DOHH2 (cell line): ENCODE data around the gene CYLD.

Experiments
- H3F3A ChIP-seq: fragments of 200-600 bp; sonication (generic), shearing (Covaris generic); 2 replicates; pipeline ENCODE4 v1.6.0; 2016; ENCODE audit warnings: antibody characterized with exemption, mild to moderate bottlenecking; ENCODE audit not compliant: control insufficient read depth, insufficient read depth
- H3K27ac ChIP-seq: fragments of 200-600 bp; sonication (generic); 2 replicates; pipeline ENCODE4 v1.5.1; 2014; ENCODE audit warnings: low read depth, mild to moderate bottlenecking, low read length, moderate library complexity
- H3K27me3 ChIP-seq: fragments of 200-600 bp; sonication (generic); 2 replicates; pipeline ENCODE4 v1.6.1; 2014; ENCODE audit warnings: mild to moderate bottlenecking, low read length, mixed read lengths; ENCODE audit not compliant: control insufficient read depth
- H3K36me3 ChIP-seq: fragments of 200-600 bp; sonication (generic); 2 replicates; pipeline ENCODE4 v1.6.1; 2014; ENCODE audit warnings: mild to moderate bottlenecking, low read length, moderate library complexity, mixed read lengths; ENCODE audit not compliant: control insufficient read depth
- H3K4me1 ChIP-seq: fragments of 200-600 bp; sonication (generic); 2 replicates; pipeline ENCODE4 v1.6.1; 2014; ENCODE audit warnings: mild to moderate bottlenecking, low read length, mixed read lengths; ENCODE audit not compliant: control insufficient read depth
- H3K4me2 ChIP-seq: fragments of 200-600 bp; sonication (generic); 2 replicates; pipeline ENCODE4 v1.6.0; 2014; ENCODE audit warnings: mild to moderate bottlenecking, low read length, moderate library complexity
- H3K4me3 ChIP-seq: fragments of 200-600 bp; sonication (generic); 2 replicates; pipeline ENCODE4 v1.5.1; 2014; ENCODE audit warnings: mild to moderate bottlenecking, low read length, mixed read lengths
- H3K79me2 ChIP-seq: fragments of 200-600 bp; sonication (generic); 2 replicates; pipeline ENCODE4 v1.6.1; 2014; ENCODE audit warnings: mild to moderate bottlenecking, low read length, mixed read lengths; ENCODE audit not compliant: control insufficient read depth
- H3K9me2 ChIP-seq: fragments of 200-600 bp; sonication (generic); replicated peaks from 2 replicates; pipeline ENCODE4 v1.6.1; 2014; ENCODE audit warnings: mild to moderate bottlenecking, low read length, mixed read lengths; ENCODE audit not compliant: control insufficient read depth
- H3K9me3 ChIP-seq: fragments of 200-600 bp; sonication (generic); 2 replicates; pipeline ENCODE4 v1.6.1; 2014; ENCODE audit warnings: antibody characterized with exemption, low read length, mixed read lengths; ENCODE audit not compliant: control insufficient read depth, insufficient read depth
- H4K20me1 ChIP-seq: fragments of 200-600 bp; sonication (generic); 2 replicates; pipeline ENCODE4 v1.6.0; 2014; ENCODE audit warnings: low read depth, mild to moderate bottlenecking, antibody characterized with exemption, low read length, moderate library complexity; ENCODE audit not compliant: control insufficient read depth, insufficient read depth
- CTCF ChIP-seq: fragments of 200-600 bp; sonication (generic); IDR thresholded peaks from one replicate; pipeline ENCODE4 v1.5.1; 2014; ENCODE audit warnings: antibody characterized with exemption, mild to moderate bottlenecking, low read depth, low read length; ENCODE audit not compliant: poor library complexity, severe bottlenecking
- EZH2phosphoT487 ChIP-seq: fragments of 200-600 bp; sonication (generic); IDR thresholded peaks from 2 replicates; pipeline ENCODE4 v1.6.1; 2017; ENCODE audit warnings: borderline replicate concordance, mild to moderate bottlenecking, antibody characterized with exemption, low read length, moderate library complexity, mixed read lengths

The CYLD gene

DNA sequence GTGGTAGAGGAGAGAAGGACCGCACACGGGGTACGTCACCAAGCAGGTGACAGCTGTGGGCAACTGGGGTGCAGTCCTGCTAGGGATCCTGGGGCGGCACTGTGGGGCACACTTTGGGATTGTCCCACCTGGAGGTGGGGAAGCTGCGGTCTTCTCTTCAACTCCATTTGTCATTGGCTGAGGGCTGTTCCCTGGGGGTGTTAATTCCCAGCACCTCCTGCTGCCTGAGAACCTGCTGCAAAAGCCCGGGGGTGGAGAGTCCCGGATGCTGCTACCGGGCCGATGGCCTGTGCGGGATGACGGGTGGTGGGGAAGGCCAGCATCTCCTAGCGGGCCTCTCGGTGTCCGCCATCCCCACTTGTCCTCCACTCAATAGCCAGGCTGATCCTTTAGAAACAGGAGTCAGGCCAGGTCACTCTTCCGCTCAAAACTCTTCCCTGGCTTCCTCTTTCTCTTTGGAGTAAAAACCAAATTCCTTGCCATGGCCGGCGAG lies 100.2 kb downstream of the CYLD start:
- no peak overlapping the region for H3K4me3 ChIP-seq
- no peaks in the 10 kb centered on the region for H4K20me1 ChIP-seq
- H3K4me2 ChIP-seq = no peak overlapping the region
- H3K4me1 ChIP-seq = no peaks in the 10 kb centered on the region
- H3K9me3 ChIP-seq = no peaks in the 10 kb centered on the region
- H3F3A ChIP-seq = no peaks in the 10 kb centered on the region
- H3K27ac ChIP-seq = no peak overlapping the region
- TF ChIP-seq CTCF = no peak
- TF ChIP-seq EZH2phosphoT487 = no peak
- H3K27me3 ChIP-seq = no peaks in the 10 kb centered on the region
- H3K36me3 ChIP-seq = no peaks in the 10 kb centered on the region
- no peaks in the 10 kb centered on the region for H3K79me2 ChIP-seq
- no peaks in the 10 kb centered on the region for H3K9me2 ChIP-seq

- no peak overlapping the region for H3K27ac ChIP-seq
Measured at GRCh38 chr16:50842589-50842988, 100.7 kb downstream of the CYLD start.

DNA sequence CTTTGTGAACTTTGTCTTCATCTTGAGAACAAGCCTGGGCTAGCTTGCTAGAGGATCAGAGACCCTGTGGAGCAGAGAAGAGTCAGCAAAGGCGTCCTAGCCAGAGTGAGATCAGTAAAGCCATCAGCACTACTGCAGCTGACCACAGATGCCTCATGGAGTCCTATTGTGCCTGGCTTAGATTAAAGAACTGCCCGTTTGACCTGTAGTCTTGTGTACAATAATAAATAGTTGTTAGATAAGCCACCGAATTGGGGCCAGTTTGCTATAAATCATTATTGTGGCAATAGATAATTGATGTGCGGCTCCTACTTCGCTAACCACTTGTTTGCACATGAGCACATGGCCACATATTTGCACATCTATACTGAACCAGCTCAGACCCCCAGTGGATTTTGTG lies 103.0 kb downstream of the CYLD start:
- Histone ChIP-seq H3K9me3 (no peaks in the 10 kb centered on the region), H3K27ac (no peak overlapping the region), H3F3A (no peaks in the 10 kb centered on the region), H3K4me3 (no peak overlapping the region), H3K4me2 (no peak overlapping the region), H4K20me1 (no peaks in the 10 kb centered on the region), H3K79me2 (no peaks in the 10 kb centered on the region), H3K27me3 (no peaks in the 10 kb centered on the region), H3K36me3 (no peaks in the 10 kb centered on the region), H3K4me1 (no peaks in the 10 kb centered on the region), H3K9me2 (no peaks in the 10 kb centered on the region)
- TF ChIP-seq CTCF (no peak), EZH2phosphoT487 (no peak)

More at GRCh38 chr16:50842589-50842988, 100.7 kb downstream of the CYLD start:
- H3K9me3 ChIP-seq = no peaks in the 10 kb centered on the region
- H3K4me2 ChIP-seq = no peak overlapping the region
- H3K36me3 ChIP-seq = no peaks in the 10 kb centered on the region
- H3K4me3 ChIP-seq = no peak overlapping the region
- no peaks in the 10 kb centered on the region for H3K79me2 ChIP-seq
- H3K4me1 ChIP-seq = no peaks in the 10 kb centered on the region
- H4K20me1 ChIP-seq = no peaks in the 10 kb centered on the region
- H3F3A ChIP-seq = no peaks in the 10 kb centered on the region
- no peak for TF ChIP-seq EZH2phosphoT487
- TF ChIP-seq CTCF = no peak
- H3K27me3 ChIP-seq = no peaks in the 10 kb centered on the region
- no peaks in the 10 kb centered on the region for H3K9me2 ChIP-seq
